Measurements from ENCODE around the gene ZNF587.
"Not testable (repeated sequence)": the region's sequence is repeated elsewhere in the genome, so short reads cannot be mapped to it uniquely, and the experiment has no call there.

The ZNF587 gene

DNA sequence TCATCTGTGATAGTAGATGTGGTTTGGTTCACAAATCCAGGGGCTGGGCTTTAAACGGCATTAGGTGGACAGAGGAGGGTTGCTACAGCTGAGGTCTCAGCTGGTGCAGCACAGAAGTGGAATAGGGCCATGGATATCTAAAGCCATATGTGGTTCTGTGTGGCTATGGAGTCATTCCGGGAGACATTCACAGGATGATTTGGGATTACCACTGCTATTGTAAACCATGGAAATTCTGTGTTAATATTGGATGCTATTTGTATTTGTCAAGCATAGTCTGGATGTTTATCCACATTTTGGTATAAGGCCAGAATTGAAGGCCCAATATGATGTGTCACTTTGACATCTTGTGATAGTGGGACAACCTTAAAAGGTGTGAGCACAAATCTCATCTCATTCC, 26.5 kb upstream of the ZNF587 start:
- DNase-seq, result not testable (repeated sequence)

DNA sequence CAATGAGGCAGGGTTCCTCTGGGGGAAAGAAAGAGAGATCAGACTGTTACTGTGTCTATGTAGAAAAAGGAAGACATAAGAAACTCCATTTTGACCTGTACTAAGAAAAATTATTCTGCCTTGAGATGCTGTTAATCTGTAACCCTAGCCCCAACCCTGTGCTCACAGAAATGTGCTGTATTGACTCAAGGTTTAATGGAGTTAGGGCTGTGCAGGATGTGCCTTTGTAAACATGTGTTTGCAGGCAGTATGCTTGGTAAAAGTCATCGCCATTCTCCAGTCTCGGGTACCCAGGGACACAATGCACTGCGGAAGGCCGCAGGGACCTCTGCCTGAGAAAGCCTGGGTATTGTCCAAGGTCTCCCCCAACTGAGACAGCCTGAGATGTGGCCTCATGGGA, 26.1 kb upstream of the ZNF587 start:
- not testable (repeated sequence) for DNase-seq

DNA sequence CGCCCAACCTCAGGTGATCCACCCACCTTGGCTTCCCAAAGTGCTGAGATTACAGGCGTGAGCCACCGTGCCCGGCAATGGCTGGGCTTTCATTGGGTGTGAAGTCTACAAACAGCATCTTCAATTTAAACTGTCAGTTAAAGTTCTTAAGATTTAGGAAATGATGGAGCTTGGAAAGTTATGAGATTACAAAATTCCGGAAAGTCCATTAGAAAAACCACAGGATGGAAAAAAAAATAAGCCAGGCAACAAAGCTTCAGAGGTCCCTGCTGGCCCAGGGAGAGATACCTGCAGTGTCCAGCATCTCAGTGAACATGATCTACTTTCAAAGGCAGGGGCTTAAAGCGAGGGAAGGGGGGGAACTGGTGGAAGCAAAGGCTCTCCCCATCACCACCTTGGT, 24.1 kb upstream of the ZNF587 start:
- no peak for DNase-seq

DNA sequence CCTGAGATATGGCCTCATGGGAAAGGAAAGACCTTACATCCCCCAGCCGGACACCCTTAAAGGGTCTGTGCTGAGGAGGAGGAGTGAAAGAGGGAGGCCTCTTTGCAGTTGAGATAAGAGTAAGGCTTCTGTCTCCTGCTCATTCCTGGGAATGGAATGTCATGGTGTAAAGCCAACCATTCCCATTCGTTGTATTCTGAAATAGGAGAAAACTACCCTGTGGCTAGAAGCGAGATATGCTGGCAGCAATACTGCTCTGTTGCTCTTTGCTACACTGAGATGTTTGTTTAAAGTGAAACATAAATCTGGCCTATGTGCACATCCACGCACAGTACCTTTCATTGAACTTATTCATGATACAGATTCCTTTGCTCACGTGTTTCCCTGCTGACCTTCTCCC, 20.3 kb upstream of the ZNF587 start:
- no peak for DNase-seq

DNA sequence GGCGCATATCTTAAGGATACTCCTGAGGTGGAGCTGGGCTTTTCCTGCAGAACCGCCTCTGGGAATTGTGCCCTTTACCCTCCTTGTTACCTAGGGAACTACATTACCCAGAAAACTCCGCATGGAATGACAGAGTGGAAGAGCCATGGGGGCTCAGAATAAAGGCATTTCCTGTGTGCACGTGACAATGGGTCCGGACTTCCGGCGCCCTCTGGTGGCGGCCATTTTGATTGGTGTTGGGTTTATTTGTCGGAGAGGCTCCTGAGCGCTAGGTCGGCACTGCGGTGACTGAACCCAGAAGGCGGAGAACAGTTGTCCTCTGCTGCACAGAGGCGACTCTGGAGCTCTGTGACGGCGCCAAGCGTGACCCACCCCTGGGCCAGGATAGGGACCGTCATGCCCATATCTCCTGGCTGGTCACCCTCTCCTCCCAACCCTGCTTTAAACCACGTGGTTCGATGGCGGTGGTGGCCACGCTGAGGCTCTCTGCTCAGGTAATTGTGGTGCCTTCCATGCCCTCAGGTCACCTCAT, 19.5 kb upstream of the ZNF587 start, which contains the start of gene ZNF587B:
ZNF587B (plus strand) TSS at position 229 of the 532 bp plus-strand sequence; CDS start at position 459, 230 bp downstream.
- no peak for DNase-seq

DNA sequence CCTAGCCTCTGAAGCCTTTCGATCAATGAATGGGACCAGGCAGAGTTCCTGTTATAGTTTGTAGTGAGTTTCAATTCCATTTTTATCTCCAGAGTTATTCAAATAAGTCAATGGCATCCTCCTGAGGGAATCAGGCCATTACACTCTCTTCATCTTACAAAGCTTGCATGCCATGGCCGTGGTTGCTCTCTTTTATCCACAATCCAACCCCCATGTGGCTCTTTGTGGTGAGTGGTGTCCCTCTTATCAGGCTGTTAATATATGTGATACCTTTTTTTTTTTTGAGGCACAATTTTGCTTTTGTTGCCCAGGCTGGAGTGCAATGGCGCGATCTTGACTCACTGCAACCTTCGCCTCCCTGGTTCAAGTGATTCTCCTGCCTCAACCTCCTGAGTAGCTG, 12.7 kb upstream of the ZNF587 start:
- not testable (repeated sequence) for DNase-seq

DNA sequence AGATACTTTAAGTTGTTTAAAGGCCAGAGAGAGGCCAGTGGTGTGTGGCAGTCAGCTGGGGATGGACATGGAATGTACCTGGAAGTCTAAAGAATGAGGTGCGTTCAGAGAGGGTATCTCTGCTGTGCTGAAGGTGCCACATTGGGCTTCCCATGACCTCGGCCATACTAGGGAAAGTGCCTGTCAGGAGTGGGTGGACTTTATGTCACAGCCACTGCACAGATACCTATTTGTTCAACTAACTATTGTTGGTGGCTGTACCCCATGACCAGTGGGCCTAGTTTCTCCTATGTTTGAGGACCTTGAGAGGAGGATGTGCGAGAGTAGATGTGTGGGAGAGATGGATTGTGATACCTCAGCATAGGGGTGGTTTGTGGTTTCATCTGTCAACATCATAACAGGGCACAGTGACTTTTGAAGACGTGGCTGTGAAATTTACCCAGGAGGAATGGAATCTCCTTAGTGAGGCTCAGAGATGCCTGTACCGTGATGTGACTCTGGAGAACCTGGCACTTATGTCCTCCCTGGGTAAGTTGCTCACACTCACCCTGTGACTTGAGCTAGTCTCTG, 11.0 kb upstream of the ZNF587 start:
- not testable (repeated sequence) for DNase-seq

DNA sequence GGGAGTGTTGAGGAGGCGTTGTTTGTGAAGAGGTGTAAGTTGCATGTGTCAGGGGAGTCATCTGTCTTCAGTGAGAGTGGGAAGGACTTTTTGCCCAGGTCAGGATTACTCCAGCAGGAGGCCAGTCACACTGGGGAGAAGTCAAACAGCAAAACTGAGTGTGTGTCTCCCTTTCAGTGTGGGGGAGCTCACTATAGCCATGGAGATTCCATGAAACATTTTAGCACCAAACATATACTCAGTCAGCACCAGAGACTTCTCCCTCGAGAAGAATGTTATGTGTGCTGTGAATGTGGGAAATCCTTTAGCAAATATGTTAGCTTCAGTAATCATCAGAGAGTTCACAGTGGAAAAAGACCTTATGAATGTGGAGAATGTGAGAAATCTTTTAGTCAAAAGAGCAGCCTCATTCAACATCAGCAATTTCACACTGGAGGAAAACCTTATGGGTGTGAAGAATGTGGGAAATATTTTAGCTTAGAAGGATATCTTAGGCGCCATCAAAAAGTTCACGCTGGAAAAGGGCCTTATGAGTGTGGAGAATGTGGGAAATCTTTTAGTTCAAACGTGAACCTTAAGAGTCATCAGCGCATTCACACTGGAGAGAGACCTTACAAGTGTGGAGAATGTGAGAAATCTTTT, 8.4 kb upstream of the ZNF587 start:
- no peak for DNase-seq

DNA sequence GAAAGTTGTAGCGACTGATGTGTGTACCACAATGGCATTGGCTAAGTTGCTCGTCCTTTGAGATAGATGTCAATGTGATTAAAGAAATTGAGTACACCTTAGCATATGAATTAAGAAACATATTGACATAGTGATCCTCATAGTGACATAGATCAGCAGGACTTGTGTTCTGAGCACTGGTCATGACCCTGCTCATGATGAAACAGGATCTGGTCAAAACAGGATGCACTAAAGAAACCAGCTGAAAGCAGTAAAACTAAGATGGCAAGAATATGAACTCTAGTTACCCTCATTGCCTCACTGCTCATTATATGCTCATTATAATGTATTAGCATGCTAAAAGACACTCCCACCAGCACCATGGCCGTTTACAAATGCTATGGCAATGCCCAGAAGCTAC, 2.5 kb upstream of the ZNF587 start:
- not testable (repeated sequence) for DNase-seq

DNA sequence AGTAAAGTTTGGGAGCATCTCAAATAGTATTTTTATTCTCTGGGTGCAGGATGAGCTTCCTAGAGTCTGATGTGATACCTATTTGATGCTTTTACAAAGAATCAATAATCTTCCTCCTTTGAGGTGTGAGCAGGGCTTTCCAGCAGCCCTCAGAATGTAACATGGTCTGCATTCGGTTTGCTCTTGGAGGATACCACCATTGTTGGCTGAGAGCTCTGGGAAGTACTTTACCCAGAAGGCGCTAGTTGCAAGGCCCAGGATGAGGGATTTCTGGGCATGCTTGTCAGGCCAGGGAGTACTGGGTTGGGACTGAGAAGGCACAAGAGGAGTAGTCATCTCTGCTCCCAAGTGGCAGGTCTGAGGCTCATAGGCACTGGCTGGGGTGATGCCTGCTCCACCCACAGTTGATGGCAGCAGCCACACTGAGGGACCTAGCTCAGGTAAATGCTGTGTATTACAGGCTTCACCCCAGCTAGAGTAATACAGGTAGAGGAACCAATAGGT, 445 bp upstream of the ZNF587 start:
- DNase-seq, result not testable (repeated sequence)

DNA sequence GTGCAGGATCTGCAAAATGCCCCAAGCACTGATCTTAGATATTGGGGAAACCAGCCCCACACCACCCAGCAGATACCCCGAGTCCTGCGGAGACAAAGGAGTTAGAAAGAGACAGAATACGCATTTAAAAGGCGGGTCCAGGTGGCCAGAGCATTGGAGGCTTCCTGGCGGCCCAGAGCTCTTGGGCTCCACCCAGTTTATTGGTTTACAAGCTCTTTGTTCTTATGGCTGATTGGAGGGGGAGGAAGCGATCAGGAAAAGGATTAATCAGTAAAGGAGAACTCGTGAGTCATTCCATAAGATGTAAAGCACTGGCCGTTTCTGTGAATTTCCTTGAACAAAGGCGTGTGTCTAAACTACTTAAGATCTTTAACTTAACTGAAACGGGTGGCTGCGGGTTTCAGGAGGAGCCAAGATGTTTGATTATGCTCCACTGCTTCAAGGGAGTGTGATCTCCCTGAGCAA, 926 bp downstream of the ZNF587 start:
- no peak for DNase-seq

DNA sequence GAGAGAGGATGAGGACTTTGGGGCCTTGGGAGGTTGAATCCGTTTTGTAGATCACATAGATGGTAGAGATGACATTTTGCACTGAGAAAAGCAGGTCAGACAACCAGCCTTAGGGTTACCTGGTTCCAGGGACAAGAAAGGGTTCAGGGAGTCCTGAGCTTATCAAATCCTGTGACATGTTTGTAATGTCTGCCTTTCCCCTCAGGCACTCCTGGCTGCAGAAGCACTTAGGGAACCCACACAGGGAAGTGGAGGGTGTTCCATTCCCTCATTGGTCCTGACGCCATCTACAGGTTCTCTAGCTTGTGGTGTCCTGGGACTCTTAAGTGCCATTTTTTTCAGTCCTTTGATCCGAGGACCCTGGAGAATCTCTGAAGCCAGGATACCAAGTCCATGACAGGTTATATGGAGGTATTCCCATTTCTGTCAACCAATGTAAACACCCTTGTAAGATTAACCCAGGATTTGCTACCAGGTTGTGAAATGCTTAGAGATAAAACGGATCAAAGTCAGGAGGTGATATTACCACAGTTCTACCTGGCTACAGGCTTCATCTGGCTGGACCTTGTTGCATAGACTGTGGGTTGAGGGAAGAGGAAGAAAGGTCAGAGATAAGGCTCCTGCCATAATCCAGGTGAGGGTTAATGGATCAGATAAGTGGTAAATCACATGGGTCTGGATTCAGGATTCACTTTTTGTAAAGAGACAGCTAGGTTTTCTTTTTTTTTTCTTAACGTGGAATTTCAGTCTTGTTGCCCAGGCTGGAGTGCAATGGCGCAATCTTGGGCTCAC, 2.3 kb downstream of the ZNF587 start:
- not testable (repeated sequence) for DNase-seq

DNA sequence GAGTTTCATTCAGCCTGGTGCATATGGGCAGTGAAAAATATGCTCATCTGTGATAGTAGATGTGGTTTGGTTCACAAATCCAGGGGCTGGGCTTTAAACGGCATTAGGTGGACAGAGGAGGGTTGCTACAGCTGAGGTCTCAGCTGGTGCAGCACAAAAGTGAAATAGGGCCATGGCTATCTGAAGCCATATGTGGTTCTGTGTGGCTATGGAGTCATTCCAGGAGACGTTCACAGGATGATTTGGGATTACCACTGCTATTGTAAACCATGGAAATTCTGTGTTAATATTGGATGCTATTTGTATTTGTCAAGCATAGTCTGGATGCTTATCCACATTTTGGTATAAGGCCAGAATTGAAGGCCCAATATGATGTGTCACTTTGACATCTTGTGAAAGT, 4.5 kb downstream of the ZNF587 start:
- not testable (repeated sequence) for DNase-seq

DNA sequence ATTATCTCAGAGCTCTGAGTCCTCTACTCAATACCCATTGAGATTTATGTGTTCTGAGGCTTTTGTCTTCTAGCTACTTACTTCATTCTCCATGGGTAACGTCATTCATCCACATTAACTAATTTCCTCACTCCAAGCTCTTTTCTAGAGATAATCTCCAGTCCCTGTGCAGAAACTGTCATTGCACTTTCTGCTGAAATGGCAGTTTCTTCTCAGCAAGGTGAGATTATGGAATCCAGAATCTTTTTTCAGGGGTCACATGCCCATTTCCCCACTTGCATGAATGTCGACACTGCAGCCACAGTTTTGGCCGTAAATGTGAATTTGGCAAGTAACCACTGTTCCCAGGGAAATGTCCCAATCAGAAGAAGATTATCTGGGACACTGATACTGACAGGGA, 12.7 kb downstream of the ZNF587 start:
- not testable (repeated sequence) for DNase-seq

DNA sequence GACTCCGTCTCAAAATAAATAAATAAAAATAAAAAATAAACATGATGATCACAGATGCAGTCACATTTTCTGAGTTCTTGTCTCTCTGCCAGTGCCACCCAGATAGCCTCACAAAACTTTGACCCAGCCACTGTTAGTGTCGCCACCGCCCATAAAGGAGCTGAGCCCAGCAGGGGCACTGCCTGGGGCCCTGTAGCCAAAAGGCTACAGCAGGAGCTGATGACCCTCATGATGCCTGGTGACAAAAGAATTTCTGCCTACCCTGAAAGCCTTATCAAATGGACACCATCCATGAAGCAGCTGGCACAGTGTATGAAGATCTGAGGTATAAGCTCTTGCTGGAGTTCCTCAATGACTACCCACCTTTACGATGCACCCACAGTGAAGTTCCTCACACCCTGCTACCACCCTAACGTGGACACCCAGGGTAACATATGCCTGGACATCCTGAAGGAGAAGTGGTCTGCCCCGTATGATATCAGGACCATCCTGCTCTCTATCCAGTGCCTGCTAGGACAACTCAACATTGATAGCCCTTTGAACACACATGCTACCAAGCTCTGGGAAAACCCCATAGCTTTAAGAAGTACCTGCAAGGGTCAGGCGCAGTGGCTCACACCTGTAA, 18.3 kb downstream of the ZNF587 start:
- DNase-seq, result no peak

DNA sequence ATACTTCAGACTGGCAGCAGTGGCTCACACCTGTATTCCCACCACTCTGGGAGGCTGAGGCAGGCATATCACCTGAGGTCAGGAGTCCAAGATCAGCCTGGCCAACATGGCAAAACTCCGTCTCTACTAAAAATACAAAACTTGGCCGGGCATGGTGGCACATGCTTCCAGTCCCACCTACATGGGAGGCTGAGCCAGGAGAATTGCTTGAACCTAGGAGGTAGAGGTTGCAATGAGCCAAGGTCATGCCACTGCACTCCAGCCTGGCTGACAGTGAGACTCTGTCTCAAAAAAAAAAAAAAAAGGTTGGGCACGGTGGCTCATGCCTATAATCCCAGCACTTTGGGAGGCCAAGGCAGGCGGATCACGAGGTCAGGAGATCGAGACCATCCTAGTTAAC, 20.0 kb downstream of the ZNF587 start:
- DNase-seq, result not testable (repeated sequence)

DNA sequence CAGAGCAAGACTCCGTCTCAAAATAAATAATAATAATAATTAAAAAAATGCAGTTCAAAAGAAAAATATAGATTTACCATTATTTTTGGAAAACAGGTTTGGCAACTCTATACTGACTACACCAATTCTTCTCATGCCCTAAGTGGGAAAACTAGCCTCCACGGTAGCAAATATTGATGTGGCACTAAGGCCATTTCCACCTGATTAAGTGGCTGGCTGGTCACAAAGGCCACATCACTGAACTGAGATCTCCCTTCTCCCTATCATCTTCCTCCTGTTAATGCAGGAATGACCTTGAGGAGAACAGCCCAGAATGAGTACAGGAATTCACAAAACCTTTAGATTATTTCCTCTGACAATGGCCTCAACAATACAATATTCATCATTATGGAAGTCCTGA, 20.6 kb downstream of the ZNF587 start:
- DNase-seq, result no peak

DNA sequence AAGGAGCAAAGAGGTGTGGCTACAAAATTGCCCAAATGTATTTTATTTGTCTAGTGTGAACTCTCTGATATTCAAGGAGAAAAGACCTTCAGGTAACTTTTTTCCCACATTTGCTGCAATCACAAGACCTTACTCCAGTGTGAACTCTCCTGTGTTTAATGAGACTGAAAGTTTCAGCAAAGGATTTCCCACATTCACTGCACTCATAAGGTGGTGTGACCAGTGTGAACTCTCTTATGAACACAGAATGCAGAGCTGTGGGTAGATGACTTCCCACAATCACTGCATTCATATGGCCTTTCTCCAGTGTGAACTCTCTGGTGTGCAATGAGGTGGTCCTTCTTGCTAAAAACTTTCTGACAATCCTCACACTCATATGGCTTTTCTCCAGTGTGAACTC, 22.8 kb downstream of the ZNF587 start:
- DNase-seq, result no peak

DNA sequence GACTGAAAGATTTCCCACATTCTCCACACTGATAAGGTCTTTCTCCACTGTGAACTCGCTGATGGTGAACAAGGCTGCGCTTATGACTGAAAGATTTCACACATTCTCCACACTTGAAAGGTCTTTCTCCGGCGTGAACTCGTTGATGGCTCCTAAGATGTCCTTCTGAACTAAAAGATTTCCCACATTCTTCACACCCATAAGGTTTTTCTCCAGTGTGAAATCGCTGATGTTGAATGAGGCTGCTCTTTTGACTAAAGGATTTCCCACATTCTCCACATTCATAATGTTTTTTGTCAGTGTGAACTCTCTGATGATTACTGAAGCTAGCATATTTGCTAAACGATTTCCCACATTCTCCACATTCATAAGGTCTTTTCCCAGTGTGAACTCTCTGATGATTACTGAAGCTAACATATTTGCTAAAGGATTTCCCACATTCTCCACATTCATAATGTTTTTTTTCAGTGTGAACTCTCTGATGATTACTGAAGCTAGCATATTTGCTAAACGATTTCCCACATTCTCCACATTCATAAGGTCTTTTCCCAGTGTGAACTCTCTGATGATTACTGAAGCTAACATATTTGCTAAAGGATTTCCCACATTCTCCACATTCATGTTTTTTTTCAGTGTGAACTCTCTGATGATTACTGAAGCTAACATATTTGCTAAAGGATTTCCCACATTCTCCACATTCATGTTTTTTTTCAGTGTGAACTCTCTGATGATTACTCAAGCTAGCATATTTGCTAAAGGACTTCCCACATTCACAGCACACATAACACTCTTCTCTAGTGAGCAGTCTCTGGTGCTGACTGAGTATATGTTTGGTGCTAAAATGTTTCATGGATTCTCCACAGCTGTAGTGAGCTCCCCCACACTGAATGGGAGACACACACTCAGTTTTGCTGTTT, 24.5 kb downstream of the ZNF587 start:
- not testable (repeated sequence) for DNase-seq

DNA sequence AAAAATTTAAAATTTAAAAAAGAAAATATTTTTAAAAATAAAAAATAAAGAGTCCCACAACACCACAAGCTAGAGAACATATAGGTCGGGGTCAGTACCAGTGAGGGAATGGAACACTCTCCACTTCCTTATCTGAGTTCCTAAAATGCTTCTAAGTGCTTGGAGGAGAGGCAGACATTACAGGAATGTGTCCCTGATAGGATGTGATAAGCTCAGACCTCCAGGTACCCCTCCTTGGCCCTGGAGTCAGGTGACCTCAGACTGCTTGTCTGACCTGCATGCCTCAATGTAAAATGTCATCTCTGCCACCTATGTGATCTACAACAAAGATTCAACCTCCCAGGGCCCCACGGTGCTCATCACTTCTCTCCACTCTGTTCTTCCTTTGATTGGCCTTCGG, 36.4 kb downstream of the ZNF587 start:
- no peak for DNase-seq

DNA sequence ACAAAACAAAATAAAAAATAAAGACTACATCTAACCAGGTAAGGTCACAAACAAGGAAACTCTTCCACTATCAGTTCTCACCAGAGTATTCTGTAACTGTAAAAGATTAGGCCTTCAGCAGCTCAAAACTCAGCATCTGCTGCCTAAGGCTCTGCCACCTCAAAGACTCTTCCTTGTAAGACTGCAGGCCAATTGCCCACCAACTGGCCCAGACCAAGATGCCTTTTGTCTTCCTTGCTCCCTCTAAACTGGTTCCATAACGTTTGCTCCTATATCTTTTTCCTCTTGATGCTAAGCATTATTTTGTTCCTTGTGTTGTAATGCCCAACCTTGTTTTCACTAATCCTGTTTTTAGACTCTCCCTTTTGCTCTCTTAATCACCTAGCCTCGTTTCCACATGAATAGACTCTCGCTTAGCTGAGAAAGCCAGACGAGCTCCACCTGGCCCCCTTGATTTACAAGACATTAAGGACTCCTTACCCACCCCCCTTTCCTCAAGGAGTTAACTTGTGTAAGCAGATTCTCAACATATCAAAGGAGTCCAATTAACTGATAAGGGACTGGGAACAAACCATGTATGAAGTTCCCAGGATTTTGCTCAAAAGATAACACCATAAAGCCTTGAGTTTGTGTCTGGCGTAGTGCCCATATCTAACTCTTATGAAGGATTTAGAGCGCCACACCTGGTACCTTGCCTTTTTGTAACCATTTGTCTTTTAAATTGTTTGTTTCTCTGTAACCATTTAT, 37.7 kb downstream of the ZNF587 start:
- DNase-seq, result no peak
